ENCODE data around the gene CIART.
"Not testable (repeated sequence)": the region's sequence is repeated elsewhere in the genome, so short reads cannot be mapped to it uniquely, and the experiment has no call there.

CIART gene

DNA sequence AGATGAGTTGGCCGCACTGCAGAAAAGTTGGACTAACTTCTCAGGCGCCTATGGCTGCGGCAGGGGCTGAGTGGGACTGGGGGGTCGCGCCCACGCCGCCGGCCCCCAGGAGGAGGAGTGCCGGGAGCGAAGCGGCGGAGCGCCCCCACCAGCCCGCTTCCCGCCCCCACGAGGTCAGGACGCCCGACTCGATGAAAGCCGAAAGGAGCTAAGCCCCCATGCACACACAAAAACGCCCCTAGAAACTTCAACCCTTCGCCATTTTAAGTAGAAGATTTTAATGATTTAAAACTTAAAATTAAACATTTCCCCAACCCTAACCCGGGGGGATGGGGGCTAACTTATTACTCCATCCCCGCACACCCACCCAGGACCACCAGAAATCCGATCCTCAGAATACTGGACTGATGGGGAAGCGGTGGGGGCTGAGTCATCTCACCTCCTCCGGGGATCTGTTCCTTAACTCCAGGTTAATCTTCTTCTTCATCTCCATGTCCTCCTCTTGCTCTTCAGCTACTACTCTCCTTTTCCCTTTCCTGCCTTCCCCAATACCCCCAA, 47.0 kb upstream of the CIART start:
- CTCF ChIA-PET = interaction anchor here (1.5 kb wide), 1 partner anchor 19 kb away, joined by 3 read pairs; no protein-coding TSS in a partner anchor
- POLR2A ChIA-PET = interaction anchor here (0.6 kb wide), 1 partner anchor 243 kb away, joined by 5 read pairs; no protein-coding TSS in a partner anchor

DNA sequence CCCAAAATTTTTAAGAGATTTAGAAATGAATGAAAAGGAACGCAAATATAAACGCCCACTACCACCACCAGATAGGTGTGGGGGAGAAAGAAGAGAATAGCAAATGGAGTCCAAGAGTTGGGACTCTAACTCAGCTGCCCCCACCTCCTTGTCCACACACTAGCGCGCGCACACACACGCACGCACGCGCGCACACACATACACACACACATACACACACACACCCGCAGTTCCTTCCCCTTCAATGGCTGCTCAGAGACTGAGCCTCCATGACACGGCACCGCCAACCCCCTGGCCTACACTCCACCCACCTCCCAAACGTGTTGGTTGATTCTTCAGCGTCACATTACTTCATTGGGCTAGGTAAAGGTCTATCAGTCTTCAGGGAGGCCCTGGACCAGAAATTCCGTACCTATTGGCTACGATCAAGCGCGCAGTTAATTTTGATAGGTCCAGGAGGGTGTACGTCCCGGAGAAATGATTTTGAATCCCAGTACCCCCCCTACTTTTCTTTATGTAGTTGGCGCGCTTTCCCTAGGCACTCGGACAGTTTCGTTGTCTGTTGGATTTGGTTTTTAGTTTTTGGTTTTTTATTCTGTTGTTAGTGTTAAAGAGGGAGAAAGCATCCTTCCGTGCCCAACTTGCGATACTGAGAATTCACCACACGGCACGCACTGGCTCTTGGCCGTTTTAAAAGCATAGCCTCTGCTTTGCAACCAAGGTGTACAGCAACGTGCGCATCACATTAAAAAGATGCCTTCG, 46.3 kb upstream of the CIART start, which contains the start of gene ANP32E:
Gene ANP32E, minus strand, starts transcription at position 261 of the 762 bp plus-strand sequence. CDS start 326 bp downstream, outside the sequence.
- DNase-seq (ENCODE audit: extremely low spot score) = peak; percentile 97
- TF ChIP-seq, protein P1, sequence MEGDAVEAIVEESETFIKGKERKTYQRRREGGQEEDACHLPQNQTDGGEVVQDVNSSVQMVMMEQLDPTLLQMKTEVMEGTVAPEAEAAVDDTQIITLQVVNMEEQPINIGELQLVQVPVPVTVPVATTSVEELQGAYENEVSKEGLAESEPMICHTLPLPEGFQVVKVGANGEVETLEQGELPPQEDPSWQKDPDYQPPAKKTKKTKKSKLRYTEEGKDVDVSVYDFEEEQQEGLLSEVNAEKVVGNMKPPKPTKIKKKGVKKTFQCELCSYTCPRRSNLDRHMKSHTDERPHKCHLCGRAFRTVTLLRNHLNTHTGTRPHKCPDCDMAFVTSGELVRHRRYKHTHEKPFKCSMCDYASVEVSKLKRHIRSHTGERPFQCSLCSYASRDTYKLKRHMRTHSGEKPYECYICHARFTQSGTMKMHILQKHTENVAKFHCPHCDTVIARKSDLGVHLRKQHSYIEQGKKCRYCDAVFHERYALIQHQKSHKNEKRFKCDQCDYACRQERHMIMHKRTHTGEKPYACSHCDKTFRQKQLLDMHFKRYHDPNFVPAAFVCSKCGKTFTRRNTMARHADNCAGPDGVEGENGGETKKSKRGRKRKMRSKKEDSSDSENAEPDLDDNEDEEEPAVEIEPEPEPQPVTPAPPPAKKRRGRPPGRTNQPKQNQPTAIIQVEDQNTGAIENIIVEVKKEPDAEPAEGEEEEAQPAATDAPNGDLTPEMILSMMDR (IDR thresholded peaks at IDR 0.05; ENCODE audit: control extremely low read depth, extremely low read depth, low read depth, missing control alignments) = no peak
- ChIA-PET CTCF (interaction anchor here (1.5 kb wide), 1 partner anchor 18 kb away, joined by 3 read pairs; no protein-coding TSS in a partner anchor), POLR2A (interaction anchor here (0.7 kb wide), 1 partner anchor 259 kb away, joined by 3 read pairs; no protein-coding TSS in a partner anchor)

More for the DNA sequence above, 47.0 kb upstream of the CIART start:
- TF ChIP-seq, protein P1 (IDR thresholded peaks at IDR 0.05; ENCODE audit: control extremely low read depth, extremely low read depth, low read depth, missing control alignments) = peak; percentile 17
- no peak for DNase-seq (ENCODE audit: extremely low spot score)

DNA sequence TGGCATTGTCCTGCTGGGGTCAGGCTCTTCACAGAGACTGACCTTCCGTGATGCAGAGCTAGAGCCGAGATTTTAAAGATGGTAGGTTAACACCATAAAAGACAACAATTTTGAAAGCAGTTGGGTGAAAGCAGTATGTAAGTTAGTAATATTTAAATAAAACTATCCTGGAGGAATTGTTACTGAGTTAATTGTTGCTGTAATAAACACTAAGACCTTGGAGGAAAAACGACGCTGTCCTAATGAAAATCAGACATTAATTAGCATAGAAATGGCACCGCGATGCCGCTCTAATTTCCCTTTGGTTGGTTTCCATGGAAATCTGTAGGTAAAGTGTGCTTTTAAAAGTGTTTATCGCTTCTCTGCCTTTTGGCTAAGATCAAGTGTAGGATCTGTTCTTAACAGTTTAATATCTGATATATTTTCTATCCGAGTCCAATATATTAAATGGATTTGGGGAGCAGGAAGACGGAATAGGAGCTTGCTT, 45.7 kb upstream of the CIART start:
- TF ChIP-seq, protein P1 (IDR thresholded peaks at IDR 0.05; ENCODE audit: control extremely low read depth, extremely low read depth, low read depth, missing control alignments) = no peak
- POLR2A ChIA-PET = interaction anchor here (0.7 kb wide), 1 partner anchor 260 kb away, joined by 3 read pairs; no protein-coding TSS in a partner anchor
- CTCF ChIA-PET = no interaction called here
- DNase-seq (ENCODE audit: extremely low spot score) = no peak

DNA sequence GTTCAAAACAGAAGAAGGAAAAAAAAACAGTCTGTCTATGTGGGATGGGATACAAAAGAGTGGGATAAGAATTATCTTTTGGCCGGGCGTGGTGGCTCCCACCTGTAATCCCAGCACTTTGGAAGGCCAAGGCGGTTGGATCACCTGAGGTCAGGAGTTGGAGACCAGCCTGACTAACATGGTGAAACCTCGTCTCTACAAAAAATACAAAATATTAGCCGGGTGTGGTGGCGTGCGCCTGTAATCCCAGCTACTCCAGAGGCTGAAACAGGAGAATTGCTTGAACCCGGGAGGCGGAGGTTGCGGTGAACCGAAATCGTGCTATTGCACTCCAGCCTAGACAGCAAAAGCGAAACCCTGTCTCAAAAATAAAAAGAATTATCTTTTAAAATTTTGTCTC, 45.2 kb upstream of the CIART start:
- POLR2A ChIA-PET; CTCF ChIA-PET; DNase-seq (ENCODE audit: extremely low spot score): not testable (repeated sequence)

DNA sequence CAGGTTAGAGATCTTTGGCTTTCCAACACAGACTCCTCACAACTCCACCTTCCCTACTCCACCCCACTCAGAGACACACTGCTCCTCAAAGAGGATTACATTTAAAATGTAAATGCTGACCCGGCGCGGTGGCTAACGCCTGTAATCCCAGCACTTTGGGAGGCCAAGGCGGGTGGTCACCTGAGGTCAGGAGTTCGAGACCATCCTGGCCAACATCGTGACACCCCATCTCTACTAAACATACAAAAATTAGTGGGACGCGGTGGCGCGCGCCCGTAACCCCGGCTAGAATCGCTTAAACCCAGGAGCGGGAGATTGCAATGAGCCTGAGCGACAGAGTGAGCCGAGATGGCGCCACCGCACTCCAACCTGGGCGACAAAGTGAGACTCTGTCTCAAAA, 44.6 kb upstream of the CIART start:
- CTCF ChIA-PET = no interaction called here
- TF ChIP-seq, protein P1 (IDR thresholded peaks at IDR 0.05; ENCODE audit: control extremely low read depth, extremely low read depth, low read depth, missing control alignments) = no peak
- POLR2A ChIA-PET = no interaction called here
- no peak for DNase-seq (ENCODE audit: extremely low spot score)

DNA sequence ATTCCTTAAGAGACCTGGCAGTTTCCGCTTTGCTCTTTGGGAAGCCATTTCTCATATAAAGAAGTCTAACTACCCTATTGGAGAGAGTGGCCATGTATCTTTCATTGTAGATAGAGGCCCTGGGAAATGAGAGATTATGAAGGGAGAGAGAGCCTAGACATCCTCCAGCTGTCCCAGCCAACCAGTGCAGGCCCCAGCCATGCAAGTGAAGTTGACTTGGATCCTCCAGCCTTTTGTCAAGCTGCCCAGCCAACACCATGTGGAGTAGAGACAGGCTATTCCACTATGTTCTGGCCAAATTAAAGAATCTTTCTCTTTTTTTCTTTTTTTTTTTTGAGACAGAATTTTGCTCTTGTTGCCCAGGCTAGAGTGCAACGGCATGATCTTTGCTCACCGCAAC, 39.4 kb upstream of the CIART start:
- TF ChIP-seq, protein P1 (IDR thresholded peaks at IDR 0.05; ENCODE audit: control extremely low read depth, extremely low read depth, low read depth, missing control alignments) = no peak
- ChIA-PET POLR2A (no interaction called here), CTCF (interaction anchor here (3.3 kb wide), 1 partner anchor 13 kb away, joined by 12 read pairs; no protein-coding TSS in a partner anchor)
- no peak for DNase-seq (ENCODE audit: extremely low spot score)
